Measurements from ENCODE around the gene INPP5K.

- TF ChIP-seq, protein P1, sequence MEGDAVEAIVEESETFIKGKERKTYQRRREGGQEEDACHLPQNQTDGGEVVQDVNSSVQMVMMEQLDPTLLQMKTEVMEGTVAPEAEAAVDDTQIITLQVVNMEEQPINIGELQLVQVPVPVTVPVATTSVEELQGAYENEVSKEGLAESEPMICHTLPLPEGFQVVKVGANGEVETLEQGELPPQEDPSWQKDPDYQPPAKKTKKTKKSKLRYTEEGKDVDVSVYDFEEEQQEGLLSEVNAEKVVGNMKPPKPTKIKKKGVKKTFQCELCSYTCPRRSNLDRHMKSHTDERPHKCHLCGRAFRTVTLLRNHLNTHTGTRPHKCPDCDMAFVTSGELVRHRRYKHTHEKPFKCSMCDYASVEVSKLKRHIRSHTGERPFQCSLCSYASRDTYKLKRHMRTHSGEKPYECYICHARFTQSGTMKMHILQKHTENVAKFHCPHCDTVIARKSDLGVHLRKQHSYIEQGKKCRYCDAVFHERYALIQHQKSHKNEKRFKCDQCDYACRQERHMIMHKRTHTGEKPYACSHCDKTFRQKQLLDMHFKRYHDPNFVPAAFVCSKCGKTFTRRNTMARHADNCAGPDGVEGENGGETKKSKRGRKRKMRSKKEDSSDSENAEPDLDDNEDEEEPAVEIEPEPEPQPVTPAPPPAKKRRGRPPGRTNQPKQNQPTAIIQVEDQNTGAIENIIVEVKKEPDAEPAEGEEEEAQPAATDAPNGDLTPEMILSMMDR (IDR thresholded peaks at IDR 0.05), result no peak
- no peak for TF ChIP-seq ZFX (IDR thresholded peaks at IDR 0.05; ENCODE audit: borderline replicate concordance)
Measured at GRCh38 chr17:1488826-1489270, 27.6 kb downstream of the INPP5K start.
